ENCODE measurements around the gene CEMIP2. TPM values are rescaled to one million over a fixed set of nuclear protein-coding genes. Genes with fewer than 3 reads are reported as not detected.

The CEMIP2 gene
- polyA plus RNA-seq, 3 donors = 11.6 to 58.7 (median 21.4) TPM

GRCh38 chr9:71719562-71719961 is 48.8 kb downstream of the CEMIP2 start:
- H3K4me1 ChIP-seq (ENCODE audit: control insufficient read depth in 1 of 2, insufficient read depth in 2 of 2, low read length in 2 of 2) = peaks cover 0 to 6% of the 10 kb centered on the region in 2 donors
- H3K4me3 ChIP-seq (replicated peaks in 1 of 3; ENCODE audit: low read depth in 2 of 3, low read length in 3 of 3) = no peak overlapping the region
- peaks cover 53 to 79% of the 10 kb centered on the region in 2 donors for H3K36me3 ChIP-seq (replicated peaks in 1 of 2; ENCODE audit: control insufficient read depth in 1 of 2, insufficient read depth in 2 of 2, low read length in 2 of 2)
- no peaks in the 10 kb centered on the region for H3K79me2 ChIP-seq (ENCODE audit: insufficient read depth, low read length)
- Mint-ChIP-seq H3K4me3 (no peak overlapping the region), H3K27me3 (ENCODE audit: low read depth in 3 of 3) (peaks cover 0 to 2% (median 0%) of the 10 kb centered on the region in 3 donors), H3K9me3 (peaks cover 0 to 2% (median 0%) of the 10 kb centered on the region in 7 donors), H3K27ac (peak overlapping the region in 2 of 7 donors; percentile 4 to 6), H3K36me3 (peaks cover 62 to 87% of the 10 kb centered on the region in 2 donors), H3K4me1 (peaks cover 12% of the 10 kb centered on the region)
- TF ChIP-seq CTCF (IDR thresholded peaks at IDR 0.05) = no peak
- no peak overlapping the region for H3K4me2 ChIP-seq (replicated peaks; ENCODE audit: extremely low read depth, low read length, poor library complexity, severe bottlenecking)
- no peak overlapping the region for H3K9ac ChIP-seq (ENCODE audit: insufficient read depth, low read length, poor library complexity, severe bottlenecking)
- H3K27ac ChIP-seq (ENCODE audit: low read depth in 1 of 2, low read length in 2 of 2) = no peak overlapping the region
- H2AFZ ChIP-seq (ENCODE audit: insufficient read depth, low read depth, low read length, poor library complexity, severe bottlenecking) = no peak overlapping the region
- DNase-seq = no peak
- H3K9me3 ChIP-seq (replicated peaks in 1 of 2; ENCODE audit: control insufficient read depth in 1 of 2, insufficient read depth in 1 of 2, low read length in 2 of 2) = no peaks in the 10 kb centered on the region
- intact Hi-C loops (cut with micrococcal nuclease) = no loop called here
- H4K20me1 ChIP-seq (ENCODE audit: insufficient read depth, low read length) = peaks cover 5% of the 10 kb centered on the region
- H3K27me3 ChIP-seq (ENCODE audit: control insufficient read depth in 2 of 2, insufficient read depth in 2 of 2, low read length in 2 of 2) = no peaks in the 10 kb centered on the region
- 13% methylated on average over 1 of the region's 5 CpGs for WGBS (ENCODE audit: insufficient coverage)

- peaks cover 12% of the 10 kb centered on the region for H3K4me1 Mint-ChIP-seq
- H3K4me1 ChIP-seq (ENCODE audit: control insufficient read depth in 1 of 2, insufficient read depth in 2 of 2, low read length in 2 of 2) = peaks cover 0 to 6% of the 10 kb centered on the region in 2 donors
- H3K4me3 ChIP-seq (replicated peaks in 1 of 3; ENCODE audit: low read depth in 2 of 3, low read length in 3 of 3) = no peak overlapping the region
- no peak overlapping the region for H2AFZ ChIP-seq (ENCODE audit: insufficient read depth, low read depth, low read length, poor library complexity, severe bottlenecking)
- DNase-seq = no peak
- peaks cover 0 to 2% (median 0%) of the 10 kb centered on the region in 3 donors for H3K27me3 Mint-ChIP-seq (ENCODE audit: low read depth in 3 of 3)
- no peaks in the 10 kb centered on the region for H3K9me3 ChIP-seq (replicated peaks in 1 of 2; ENCODE audit: control insufficient read depth in 1 of 2, insufficient read depth in 1 of 2, low read length in 2 of 2)
- H3K27me3 ChIP-seq (ENCODE audit: control insufficient read depth in 2 of 2, insufficient read depth in 2 of 2, low read length in 2 of 2) = no peaks in the 10 kb centered on the region
- peaks cover 63 to 87% of the 10 kb centered on the region in 2 donors for H3K36me3 Mint-ChIP-seq
- H3K4me3 Mint-ChIP-seq = no peak overlapping the region
- H3K27ac Mint-ChIP-seq = peak overlapping the region in 1 of 7 donors; percentile 27
- no peak for TF ChIP-seq CTCF (IDR thresholded peaks at IDR 0.05)
- H3K9ac ChIP-seq (ENCODE audit: insufficient read depth, low read length, poor library complexity, severe bottlenecking) = no peak overlapping the region
- peaks cover 52 to 79% of the 10 kb centered on the region in 2 donors for H3K36me3 ChIP-seq (replicated peaks in 1 of 2; ENCODE audit: control insufficient read depth in 1 of 2, insufficient read depth in 2 of 2, low read length in 2 of 2)
- H3K4me2 ChIP-seq (replicated peaks; ENCODE audit: extremely low read depth, low read length, poor library complexity, severe bottlenecking) = no peak overlapping the region
- 100% methylated on average over 1 of the region's 3 CpGs for WGBS (ENCODE audit: insufficient coverage)
- intact Hi-C loops (cut with micrococcal nuclease) = no loop called here
- no peaks in the 10 kb centered on the region for H3K79me2 ChIP-seq (ENCODE audit: insufficient read depth, low read length)
- peaks cover 0 to 2% (median 0%) of the 10 kb centered on the region in 7 donors for H3K9me3 Mint-ChIP-seq
- no peak overlapping the region for H3K27ac ChIP-seq (ENCODE audit: low read depth in 1 of 2, low read length in 2 of 2)
- peaks cover 5% of the 10 kb centered on the region for H4K20me1 ChIP-seq (ENCODE audit: insufficient read depth, low read length)
Measured at GRCh38 chr9:71719088-71719487, 49.2 kb downstream of the CEMIP2 start.
